GM15510 (cell line): ENCODE measurements around the gene ZP1.

Source experiments
- POLR2A ChIP-seq: IDR thresholded peaks from 3 replicates; pipeline ENCODE4 v1.6.1; 2011; ENCODE audit warnings: borderline replicate concordance; ENCODE audit not compliant: insufficient read length; ENCODE audit errors: extremely low read depth

ZP1 gene

GRCh38 chr11:60852982-60853950 lies 14.1 kb upstream of the ZP1 start:
- TF ChIP-seq POLR2A, result no peak

GRCh38 chr11:60854140-60854846 lies 13.0 kb upstream of the ZP1 start:
- TF ChIP-seq POLR2A, result no peak

- no peak for TF ChIP-seq POLR2A
Measured at GRCh38 chr11:60854847-60855725, 12.3 kb upstream of the ZP1 start.

GRCh38 chr11:60855726-60856633 lies 11.4 kb upstream of the ZP1 start, which contains the start of gene PTGDR2:
PTGDR2 (minus strand) TSS chr11:60855950; CDS start chr11:60853722, 2,228 bp downstream.
- no peak for TF ChIP-seq POLR2A

- TF ChIP-seq POLR2A, result no peak
Measured at GRCh38 chr11:60857378-60858232, 9.7 kb upstream of the ZP1 start.

- TF ChIP-seq POLR2A, result no peak
Measured at GRCh38 chr11:60858236-60858635, 9.1 kb upstream of the ZP1 start.

- no peak for TF ChIP-seq POLR2A
Measured at GRCh38 chr11:60858731-60859464, 8.4 kb upstream of the ZP1 start.

GRCh38 chr11:60859616-60860250 lies 7.6 kb upstream of the ZP1 start:
- TF ChIP-seq POLR2A, result no peak

GRCh38 chr11:60860943-60861342 lies 6.4 kb upstream of the ZP1 start:
- TF ChIP-seq POLR2A, result no peak

GRCh38 chr11:60862171-60862570 lies 5.2 kb upstream of the ZP1 start:
- no peak for TF ChIP-seq POLR2A
